Tongue (tissue), 2 donors: Measurements from ENCODE around the gene TULP4. TPM values are rescaled to one million over a fixed set of nuclear protein-coding genes. Genes with fewer than 3 reads are reported as not detected.

Experiments used
- DNase-seq: peaks from one replicate; pipeline ENCODE4 v3.0.0-alpha.2; 2015
- total RNA-seq: library from RNA; depleted of rRNA; stranded (reverse); fragments of >200 nt; gene quantifications from one replicate; pipeline ENCODE4 v1.2.3, GENCODE V29; 2014

TULP4 gene
- 475 TPM for total RNA-seq

DNA sequence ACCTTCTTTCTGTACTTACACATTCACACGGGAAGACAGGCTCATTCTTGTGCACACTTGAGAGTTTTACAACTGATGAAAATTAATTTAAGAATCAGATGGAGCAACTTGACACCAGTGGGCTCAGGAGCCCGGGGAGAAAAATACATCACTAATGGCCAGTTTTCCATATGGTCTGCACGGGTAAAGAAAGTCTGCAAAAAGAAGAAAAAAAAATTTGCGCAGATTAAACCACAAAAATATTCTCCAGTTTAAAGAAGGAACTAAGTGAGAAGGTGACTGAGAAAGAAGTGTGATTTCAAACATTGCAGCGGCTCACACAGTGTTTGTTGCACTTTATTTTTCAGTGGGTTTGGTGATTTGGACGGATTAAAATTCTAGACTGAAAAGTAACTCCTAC lies at the start of gene TULP4:
TSS of gene TULP4 (plus strand) at position 301 of the 400 bp plus-strand sequence. CDS start 1,552 bp downstream, outside the sequence.
- DNase-seq: no peak

DNA sequence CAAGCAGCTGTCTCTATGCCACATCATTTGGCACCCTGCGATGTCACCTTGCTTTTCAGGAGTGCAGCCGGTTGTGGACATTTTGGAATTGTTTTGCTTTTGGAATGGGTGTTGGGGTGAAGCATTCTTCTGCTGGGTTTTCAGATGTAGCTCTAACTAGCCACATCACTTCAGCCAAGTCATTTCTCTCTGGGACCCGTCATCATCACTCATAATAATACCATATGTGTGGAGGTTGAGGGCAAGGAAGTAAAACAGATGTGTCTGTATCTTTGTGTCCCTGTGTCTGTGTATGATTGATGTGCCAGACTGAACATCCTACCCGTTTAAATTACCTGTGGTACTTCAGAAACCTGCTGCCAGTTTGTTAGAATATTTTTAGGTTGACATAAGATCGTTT lies 49.5 kb upstream of the TULP4 start:
- no peak for DNase-seq

DNA sequence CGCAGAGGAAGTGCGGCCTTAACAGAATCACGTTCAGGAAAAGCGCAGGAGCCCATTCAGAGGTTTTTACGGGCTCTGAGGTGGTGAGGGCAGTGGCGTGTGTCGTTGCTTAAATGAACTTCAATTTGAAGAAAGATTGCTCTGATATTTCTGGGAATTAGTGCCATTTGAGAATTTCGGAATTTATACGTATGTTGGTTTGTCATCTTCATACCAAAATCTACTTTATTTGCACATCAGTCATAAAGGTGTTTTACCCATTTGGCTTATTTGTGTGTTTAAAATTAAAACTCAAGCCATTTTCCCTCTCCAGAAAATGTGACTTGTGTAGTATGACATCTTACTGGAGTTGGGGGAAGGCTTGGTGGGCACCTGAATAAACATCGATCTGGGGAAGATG lies 48.1 kb upstream of the TULP4 start:
- DNase-seq: no peak

DNA sequence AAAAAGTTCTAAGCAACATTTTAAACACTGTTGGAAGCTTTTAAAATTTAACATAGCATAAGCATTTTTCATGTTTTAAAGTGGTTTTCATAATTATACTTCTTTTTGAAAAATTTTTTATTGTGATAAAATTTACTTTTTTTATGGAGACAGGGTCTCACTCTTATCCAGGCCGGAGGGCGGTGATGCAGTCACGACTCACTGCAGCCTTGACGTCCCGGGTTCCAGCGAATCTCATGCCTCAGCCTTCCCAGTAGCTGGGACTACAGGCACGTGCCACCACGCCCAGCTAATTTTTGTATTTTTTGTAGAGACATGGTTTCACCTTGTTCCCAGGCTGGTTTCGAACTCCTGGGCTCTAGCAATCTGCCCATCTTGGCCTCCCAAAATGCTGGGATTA lies 46.1 kb upstream of the TULP4 start:
- DNase-seq: no peak

DNA sequence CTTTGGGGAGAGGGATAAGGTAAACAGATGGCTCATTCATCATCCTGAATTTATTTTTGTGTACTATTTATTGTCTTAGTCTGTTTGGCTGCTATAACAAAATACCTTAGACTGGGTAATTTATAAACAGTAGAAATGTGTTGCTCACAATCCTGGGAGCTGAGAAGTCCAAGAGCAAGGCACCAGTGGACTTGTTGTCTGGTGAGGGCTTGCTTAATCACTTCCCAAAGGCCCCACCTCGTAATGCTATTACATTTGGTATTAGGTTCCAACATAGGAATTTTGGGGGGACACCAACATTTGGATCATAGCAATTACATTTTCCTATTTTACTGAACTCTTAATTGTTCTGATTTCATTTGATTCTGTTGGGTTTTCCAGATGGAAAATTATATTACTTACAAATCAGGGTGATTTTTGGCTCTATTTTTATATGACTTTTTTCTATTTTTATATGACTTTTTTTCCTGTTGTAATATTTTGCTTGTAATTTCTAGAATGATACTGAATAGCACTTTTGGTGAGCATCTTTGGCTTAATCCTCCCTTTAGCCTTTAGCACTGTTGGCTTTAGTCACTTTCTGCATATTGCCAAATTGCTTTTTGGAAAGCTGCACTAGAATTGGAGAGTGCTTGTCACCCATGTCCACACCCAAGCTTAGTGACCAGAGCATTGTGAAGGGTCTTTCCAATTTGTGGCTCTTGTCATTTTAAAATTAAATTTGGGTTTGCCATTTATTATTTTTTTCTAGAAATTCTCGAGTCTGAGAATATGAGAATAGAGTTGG lies 43.7 kb upstream of the TULP4 start:
- DNase-seq: no peak

DNA sequence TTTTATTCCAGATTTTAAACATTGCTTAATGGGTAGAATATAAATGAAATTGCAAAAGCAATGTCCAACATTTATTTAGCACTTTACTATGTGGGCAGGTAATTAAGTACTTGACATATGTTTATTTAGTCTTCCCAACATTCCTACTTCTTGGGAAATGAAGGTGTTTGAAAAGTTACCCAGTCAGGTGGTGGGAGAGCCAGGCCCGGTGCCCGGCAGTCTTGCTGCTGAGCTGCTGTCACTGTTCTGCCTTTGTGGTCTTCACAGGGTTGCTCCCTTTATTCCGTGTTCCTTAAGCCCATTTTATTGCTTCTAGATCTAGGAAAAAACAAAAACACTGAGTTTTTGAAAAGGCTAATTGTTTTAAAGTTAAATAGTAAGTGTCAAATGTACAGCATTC lies 42.6 kb upstream of the TULP4 start:
- no peak for DNase-seq

DNA sequence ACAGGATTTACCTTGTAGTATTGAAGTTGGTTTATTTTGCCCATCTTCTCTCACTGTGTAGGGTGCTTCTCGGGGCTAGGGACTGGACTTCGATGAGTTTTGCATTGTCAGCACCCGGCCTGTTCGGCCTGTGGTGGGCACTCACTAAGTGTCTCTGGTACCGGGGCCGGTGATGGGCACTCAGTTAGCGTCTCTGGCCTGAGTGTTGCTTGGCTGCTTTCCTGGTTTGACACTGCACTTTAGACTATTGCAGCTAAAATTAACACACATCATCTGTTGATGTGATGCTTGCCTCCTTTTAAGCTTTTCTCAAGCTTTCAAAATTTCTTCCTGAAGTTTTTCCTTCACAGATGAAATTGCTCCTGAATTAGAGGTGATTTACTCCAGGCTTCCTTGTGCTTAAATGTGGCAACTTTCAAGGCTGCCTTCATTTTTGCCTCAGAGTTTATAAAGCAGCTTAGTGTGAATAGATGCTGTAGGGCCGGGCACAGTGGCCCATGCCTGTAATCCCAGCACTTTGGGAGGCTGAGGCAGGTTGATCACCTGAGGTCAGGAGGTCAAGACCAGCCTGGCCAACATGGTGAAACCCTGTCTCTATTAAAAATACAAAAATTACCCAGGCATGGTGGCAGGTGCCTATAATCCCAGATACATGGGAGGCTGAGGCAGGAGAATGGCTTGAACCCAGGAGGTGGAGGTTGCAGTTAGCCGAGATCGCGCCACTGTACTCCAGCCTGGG lies 41.7 kb upstream of the TULP4 start:
- no peak for DNase-seq

DNA sequence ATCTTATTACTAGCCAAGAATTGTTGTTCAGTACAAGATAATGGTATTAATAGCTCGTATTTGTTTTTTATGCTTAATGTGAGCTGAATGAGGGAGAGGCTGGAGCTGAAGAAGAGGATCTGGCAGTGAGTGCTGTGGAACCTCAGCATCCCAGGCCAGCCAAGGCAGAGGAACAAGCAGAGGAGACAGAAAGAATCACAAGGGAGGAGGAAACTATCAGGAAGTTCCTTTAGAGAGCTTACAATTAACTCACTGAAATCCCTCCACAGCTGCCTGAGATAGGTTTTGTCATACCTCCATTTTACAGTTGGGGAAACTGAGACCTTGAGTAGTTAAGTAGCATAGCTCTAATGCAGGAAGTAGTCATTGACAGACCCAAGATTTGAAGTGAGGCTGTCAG lies 39.9 kb upstream of the TULP4 start:
- no peak for DNase-seq

DNA sequence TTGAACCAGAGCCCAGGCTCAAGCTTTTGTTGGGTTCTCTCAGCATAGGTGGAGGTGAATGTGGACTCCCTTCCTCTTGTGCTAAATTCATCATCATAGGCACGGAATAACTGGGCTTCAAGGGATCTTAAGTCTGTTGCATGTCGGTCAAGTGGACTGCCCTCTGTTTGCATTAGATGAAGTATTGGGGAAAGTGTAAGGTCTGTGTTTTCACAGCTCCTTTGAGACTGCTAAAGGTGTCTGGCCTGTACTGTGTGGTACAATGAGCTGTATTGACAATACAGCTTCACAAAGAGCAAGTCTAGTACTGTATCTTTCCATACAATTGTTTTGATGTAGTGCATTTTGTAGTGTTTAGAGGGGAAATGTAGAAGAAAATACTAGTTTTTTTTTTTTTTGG lies 34.3 kb upstream of the TULP4 start:
- DNase-seq: no peak

GRCh38 chr6:158279615-158280014 lies 32.6 kb upstream of the TULP4 start:
- peak; percentile 96 for DNase-seq

DNA sequence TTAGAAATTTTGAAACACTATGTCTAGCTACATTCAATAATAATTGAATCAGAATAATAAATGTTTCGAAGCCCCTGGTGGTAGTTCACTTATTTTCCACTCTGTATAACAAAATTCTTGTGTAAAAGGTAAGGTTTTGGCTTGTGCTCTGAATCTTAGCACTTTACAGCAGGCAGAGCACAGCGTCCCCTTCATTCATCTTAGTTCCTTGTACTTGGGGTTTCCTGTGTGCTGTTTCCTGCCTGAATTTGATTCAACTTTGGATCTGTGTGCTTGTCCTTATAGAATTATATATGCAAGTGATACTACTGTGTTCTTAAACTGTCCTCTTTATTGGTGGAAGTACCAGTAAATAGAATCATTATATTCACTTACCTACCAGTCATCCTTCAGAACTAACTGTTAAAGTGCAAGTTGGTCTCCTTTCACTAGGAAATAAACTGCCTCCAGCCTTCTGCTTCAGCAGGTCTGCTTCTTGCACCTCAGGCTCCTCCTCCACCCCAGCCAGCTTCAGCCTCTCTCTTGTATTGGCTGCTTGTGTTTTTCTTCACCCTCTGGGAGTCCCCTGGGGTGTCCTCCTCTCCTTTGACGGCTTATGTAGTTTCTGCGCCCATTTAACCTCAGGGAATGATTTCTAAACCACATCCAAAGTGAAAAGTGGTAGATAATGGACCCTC lies 28.8 kb upstream of the TULP4 start:
- DNase-seq: no peak

- DNase-seq: peak; percentile 85
These were observed 28.0 kb upstream of the TULP4 start for GRCh38 chr6:158284007-158284875.

- DNase-seq: no peak
These were observed 27.2 kb upstream of the TULP4 start for GRCh38 chr6:158284876-158285655.

GRCh38 chr6:158285656-158286021 lies 26.6 kb upstream of the TULP4 start:
- DNase-seq: peak; percentile 75

DNA sequence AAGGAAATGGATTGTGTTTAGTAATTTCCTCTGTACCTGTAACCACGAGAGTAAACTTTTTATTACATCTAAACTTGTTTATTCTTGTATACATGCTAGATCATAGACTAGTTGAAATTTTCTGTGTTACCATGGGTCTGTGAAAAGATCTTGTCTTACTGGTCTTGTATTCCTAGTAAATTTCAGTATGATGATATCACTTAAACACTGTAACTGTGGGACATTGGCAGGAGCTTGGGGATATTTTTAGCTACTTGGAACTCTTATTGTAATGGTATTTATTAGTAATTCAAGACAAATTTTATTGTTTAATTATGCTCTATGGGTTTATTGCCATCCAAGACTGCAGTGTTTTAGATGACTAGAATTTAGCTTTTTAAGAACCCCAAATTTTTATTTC lies 25.9 kb upstream of the TULP4 start:
- peak; percentile 62 for DNase-seq

- no peak for DNase-seq
These were observed 25.2 kb upstream of the TULP4 start for GRCh38 chr6:158287047-158287446.

GRCh38 chr6:158290040-158290439 lies 22.2 kb upstream of the TULP4 start:
- no peak for DNase-seq

- DNase-seq: no peak
These were observed 21.6 kb upstream of the TULP4 start for GRCh38 chr6:158290659-158291058.

GRCh38 chr6:158292016-158292415 lies 20.2 kb upstream of the TULP4 start:
- DNase-seq: no peak

- no peak for DNase-seq
These were observed 19.1 kb upstream of the TULP4 start for GRCh38 chr6:158293122-158293521.
